Measurements from ENCODE around the gene AP2A2. TPM values are rescaled to one million over a fixed set of nuclear protein-coding genes. Genes with fewer than 3 reads are reported as not detected.

Gene AP2A2
- total RNA-seq, 4 donors from 2014 or later: 45.4 to 107 (median 76.8) TPM

GRCh38 chr11:1031121-1031899, 105.6 kb downstream of the AP2A2 start:
- H3K4me3 ChIP-seq: no peak overlapping the region
- no peaks in the 10 kb centered on the region for H3K4me1 ChIP-seq
- peaks cover 42% of the 10 kb centered on the region for H3K27me3 ChIP-seq
- H3K9me3 ChIP-seq: no peaks in the 10 kb centered on the region
- WGBS: 86% methylated on average over 11 of the region's 30 CpGs
- TF ChIP-seq POLR2A (IDR thresholded peaks at IDR 0.05): no peak
- no peak for TF ChIP-seq EP300 (IDR thresholded peaks at IDR 0.05)
- no peak for TF ChIP-seq POLR2AphosphoS5 (IDR thresholded peaks at IDR 0.05)
- TF ChIP-seq CTCF (IDR thresholded peaks at IDR 0.05): no peak
- no peaks in the 10 kb centered on the region for H3K36me3 ChIP-seq
- no peak for DNase-seq (ENCODE audit: low spot score in 2 of 2)
- H3K27ac ChIP-seq: no peak overlapping the region

GRCh38 chr11:1032310-1032891, 106.7 kb downstream of the AP2A2 start:
- no peak overlapping the region for H3K27ac ChIP-seq
- H3K4me3 ChIP-seq: no peak overlapping the region
- no peak for TF ChIP-seq POLR2AphosphoS5 (IDR thresholded peaks at IDR 0.05)
- TF ChIP-seq EP300 (IDR thresholded peaks at IDR 0.05): no peak
- no peak for TF ChIP-seq CTCF (IDR thresholded peaks at IDR 0.05)
- TF ChIP-seq POLR2A (IDR thresholded peaks at IDR 0.05): no peak
- H3K9me3 ChIP-seq: no peaks in the 10 kb centered on the region
- no peaks in the 10 kb centered on the region for H3K36me3 ChIP-seq
- no peak for DNase-seq (ENCODE audit: low spot score in 2 of 2)
- 93% methylated on average over 12 of the region's 12 CpGs for WGBS
- peaks cover 53% of the 10 kb centered on the region for H3K27me3 ChIP-seq
- H3K4me1 ChIP-seq: no peaks in the 10 kb centered on the region

DNA sequence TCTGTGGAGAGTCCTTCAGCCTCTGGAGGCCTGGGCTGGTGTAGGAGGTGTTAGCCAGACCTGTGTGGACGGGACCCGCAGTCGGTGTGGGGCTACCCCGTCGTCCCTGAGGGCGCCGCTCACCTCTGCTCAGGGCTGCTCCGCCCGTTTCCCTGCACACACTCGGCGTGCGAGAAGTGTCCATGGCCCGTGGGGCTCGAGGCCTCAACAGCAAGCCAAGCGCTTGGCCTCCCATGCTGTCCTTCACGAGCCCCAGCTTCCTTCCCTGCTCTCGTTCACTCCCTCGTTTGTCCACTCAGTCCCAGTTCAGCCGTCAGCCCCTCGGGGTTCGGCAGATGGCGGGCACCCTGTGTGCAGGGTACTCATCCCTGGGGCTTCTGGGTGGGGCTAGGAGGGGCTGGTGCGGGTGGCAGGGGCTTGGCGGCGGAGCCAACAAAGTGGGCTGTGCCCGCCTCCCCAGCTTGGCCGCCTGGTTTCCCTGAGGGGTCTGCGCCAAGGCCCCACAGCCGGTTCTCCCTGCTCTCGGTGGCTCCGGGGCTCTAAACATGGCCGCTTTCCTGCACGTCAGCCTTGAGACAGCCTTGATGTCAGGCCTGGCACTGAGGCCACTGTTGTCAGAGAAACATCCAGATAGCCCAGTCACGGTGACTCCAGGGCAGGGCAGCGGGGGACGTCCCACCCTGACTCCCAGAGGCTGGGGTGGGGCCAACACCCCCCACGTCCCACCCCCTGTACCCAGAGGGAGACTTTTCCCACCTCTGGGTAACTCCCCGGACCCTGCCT, 107.5 kb downstream of the AP2A2 start:
- DNase-seq (ENCODE audit: low spot score in 2 of 2): no peak
- Histone ChIP-seq H3K27me3 (peaks cover 61% of the 10 kb centered on the region), H3K4me1 (no peaks in the 10 kb centered on the region), H3K27ac (no peak overlapping the region), H3K4me3 (no peak overlapping the region), H3K36me3 (no peaks in the 10 kb centered on the region), H3K9me3 (no peaks in the 10 kb centered on the region)
- 41% methylated on average over 13 of the region's 38 CpGs for WGBS
- no peak for TF ChIP-seq EP300 (IDR thresholded peaks at IDR 0.05)
- TF ChIP-seq CTCF (IDR thresholded peaks at IDR 0.05): no peak
- TF ChIP-seq POLR2A (IDR thresholded peaks at IDR 0.05): no peak
- no peak for TF ChIP-seq POLR2AphosphoS5 (IDR thresholded peaks at IDR 0.05)

GRCh38 chr11:1034001-1034400, 108.3 kb downstream of the AP2A2 start:
- H3K4me1 ChIP-seq: no peaks in the 10 kb centered on the region
- peaks cover 62% of the 10 kb centered on the region for H3K27me3 ChIP-seq
- no peak overlapping the region for H3K27ac ChIP-seq
- H3K4me3 ChIP-seq: no peak overlapping the region
- no peaks in the 10 kb centered on the region for H3K36me3 ChIP-seq
- TF ChIP-seq EP300 (IDR thresholded peaks at IDR 0.05) (no peak), CTCF (IDR thresholded peaks at IDR 0.05) (no peak), POLR2AphosphoS5 (IDR thresholded peaks at IDR 0.05) (no peak), POLR2A (IDR thresholded peaks at IDR 0.05) (no peak)
- WGBS: 20% methylated on average over 1 of the region's 8 CpGs
- no peaks in the 10 kb centered on the region for H3K9me3 ChIP-seq
- DNase-seq (ENCODE audit: low spot score in 2 of 2): no peak
